Muscle layer of duodenum (tissue), 2 donors: ENCODE results near the gene HIPK3.

Source experiments
- H3K27ac ChIP-seq: one replicate; pipeline ENCODE4 v1.7.0; 2013; ENCODE audit warnings: mild to moderate bottlenecking, low read length
- H3K27me3 ChIP-seq: one replicate; pipeline ENCODE4 v1.7.0; 2013; ENCODE audit warnings: low read depth, mild to moderate bottlenecking, control low read depth, low read length
- H3K36me3 ChIP-seq, 2 donors: one replicate each; pipeline ENCODE4 v1.7.0; 2013; ENCODE audit warnings: low read length in 2 of 2, control low read depth in 1 of 2, mild to moderate bottlenecking in 1 of 2; ENCODE audit not compliant: insufficient read depth in 2 of 2, control insufficient read depth in 1 of 2
- H3K4me1 ChIP-seq, 2 donors: one replicate each; pipeline ENCODE4 v1.7.0; 2013; ENCODE audit warnings: low read length in 2 of 2, mild to moderate bottlenecking in 2 of 2, control low read depth in 1 of 2, moderate library complexity in 1 of 2; ENCODE audit not compliant: insufficient read depth in 2 of 2, control insufficient read depth in 1 of 2
- H3K4me3 ChIP-seq, 2 donors: one replicate each; pipeline ENCODE4 v1.7.0; 2013; ENCODE audit warnings: low read length in 2 of 2, low read depth in 1 of 2, mild to moderate bottlenecking in 1 of 2
- H3K9me3 ChIP-seq, 2 donors: one replicate each; pipeline ENCODE4 v1.7.0; 2013; ENCODE audit warnings: low read length in 2 of 2, control low read depth in 1 of 2, mild to moderate bottlenecking in 1 of 2; ENCODE audit not compliant: control insufficient read depth in 1 of 2
- donor health status: healthy.

Gene HIPK3

GRCh38 chr11:33384220-33384619, 127.0 kb downstream of the HIPK3 start:
- no peak overlapping the region for H3K4me3 ChIP-seq
- peaks cover 3 to 9% of the 10 kb centered on the region in 2 donors for H3K9me3 ChIP-seq
- no peaks in the 10 kb centered on the region for H3K27me3 ChIP-seq
- H3K27ac ChIP-seq, result no peak overlapping the region
- H3K4me1 ChIP-seq, result no peaks in the 10 kb centered on the region
- no peaks in the 10 kb centered on the region for H3K36me3 ChIP-seq

DNA sequence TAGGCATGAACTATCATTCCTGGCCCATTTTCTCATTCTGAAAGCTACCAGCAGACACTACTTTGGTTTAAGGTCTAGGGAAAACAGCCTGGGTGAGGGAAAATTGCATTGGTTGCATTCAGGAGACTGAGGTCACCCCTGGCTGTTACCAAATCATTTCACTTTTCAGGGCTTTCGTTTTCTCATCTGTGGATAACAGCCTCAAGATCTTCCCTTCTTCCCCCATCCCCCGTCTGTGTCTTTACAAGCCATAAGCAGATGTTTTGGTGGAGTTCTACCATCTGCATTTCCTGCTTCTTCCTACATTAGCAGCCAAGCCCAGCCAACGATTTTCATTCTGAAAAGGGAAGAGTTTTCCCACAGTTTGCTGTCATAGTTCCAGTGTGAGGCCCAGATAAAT, 130.4 kb downstream of the HIPK3 start:
- Histone ChIP-seq H3K27ac (no peak overlapping the region), H3K4me1 (no peaks in the 10 kb centered on the region), H3K9me3 (peaks cover 3 to 9% of the 10 kb centered on the region in 2 donors), H3K27me3 (no peaks in the 10 kb centered on the region), H3K36me3 (no peaks in the 10 kb centered on the region), H3K4me3 (no peak overlapping the region)

DNA sequence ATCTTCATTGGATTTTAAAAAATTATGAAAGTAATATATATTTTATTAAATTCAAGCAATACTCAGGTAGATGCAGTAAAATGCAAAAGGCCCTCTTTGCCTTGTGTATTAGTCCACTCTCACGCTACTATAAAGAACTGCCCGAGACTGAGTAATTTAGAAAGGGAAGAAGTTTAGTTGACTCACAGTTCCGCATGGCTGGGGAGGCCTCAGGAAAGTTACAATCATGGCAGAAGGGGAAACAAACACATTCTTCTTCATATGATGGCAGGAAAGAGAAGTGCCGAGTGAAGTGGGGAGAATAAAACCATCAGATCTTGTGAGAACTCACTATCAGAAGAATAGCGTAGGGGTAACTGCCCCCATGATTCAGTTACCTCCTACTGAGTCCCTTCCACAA, 130.8 kb downstream of the HIPK3 start:
- Histone ChIP-seq H3K27me3 (no peaks in the 10 kb centered on the region), H3K4me3 (no peak overlapping the region), H3K36me3 (no peaks in the 10 kb centered on the region), H3K27ac (no peak overlapping the region), H3K9me3 (peaks cover 3 to 9% of the 10 kb centered on the region in 2 donors), H3K4me1 (no peaks in the 10 kb centered on the region)

DNA sequence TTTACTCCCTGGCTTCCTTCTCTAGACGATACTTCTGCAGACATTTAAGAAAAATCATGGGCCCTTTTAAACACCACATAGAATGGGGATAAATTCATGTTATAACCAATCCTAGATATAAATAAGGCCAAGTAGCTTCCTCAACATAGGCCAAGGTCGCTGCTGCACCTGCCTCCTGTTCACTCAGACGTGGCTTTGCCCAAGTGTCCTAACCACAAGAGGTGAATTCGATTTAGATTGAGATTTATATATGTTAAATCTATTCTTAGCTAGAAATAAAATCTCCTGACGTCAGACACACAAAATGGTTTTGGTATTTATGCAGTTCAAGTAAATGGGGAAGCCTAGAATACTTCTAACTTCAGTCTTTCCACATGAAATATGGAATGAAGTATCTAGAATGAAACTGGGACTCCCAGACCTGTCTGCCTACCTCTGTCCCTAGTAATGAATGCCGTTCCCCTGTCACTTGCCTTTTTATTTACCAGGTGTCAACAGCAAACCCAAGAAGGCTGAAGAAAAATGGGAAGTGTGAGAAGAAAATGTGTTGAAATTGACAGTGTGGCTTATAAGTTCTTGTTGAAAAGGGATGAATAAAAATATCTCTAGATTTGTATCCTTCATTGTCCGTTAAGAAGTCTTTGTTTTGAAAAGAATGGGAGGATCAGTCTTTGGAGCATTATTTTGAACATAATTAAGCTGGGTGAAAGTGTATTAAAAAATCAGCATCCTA, 131.8 kb downstream of the HIPK3 start:
- Histone ChIP-seq H3K36me3 (no peaks in the 10 kb centered on the region), H3K27me3 (no peaks in the 10 kb centered on the region), H3K4me1 (no peaks in the 10 kb centered on the region), H3K9me3 (peaks cover 3 to 9% of the 10 kb centered on the region in 2 donors), H3K4me3 (no peak overlapping the region), H3K27ac (no peak overlapping the region)

DNA sequence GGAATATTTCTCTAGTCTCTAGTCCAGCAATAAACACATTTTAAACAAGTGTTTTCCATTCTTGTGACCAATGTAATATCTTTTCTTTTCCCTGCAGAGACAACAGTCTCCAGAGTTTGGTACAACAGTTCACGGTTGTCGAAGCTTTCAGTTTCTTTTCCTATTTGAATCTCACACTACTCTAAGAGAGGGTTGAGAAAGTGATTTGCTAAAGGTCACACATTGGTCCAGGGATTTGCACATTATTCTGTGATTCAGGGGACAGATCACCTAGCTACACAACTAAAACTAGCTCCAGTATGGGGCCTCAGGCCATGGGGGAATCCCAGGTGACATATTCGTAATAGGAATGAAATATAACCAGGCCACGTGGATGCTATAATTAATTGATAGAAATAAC, 132.5 kb downstream of the HIPK3 start:
- no peaks in the 10 kb centered on the region for H3K4me1 ChIP-seq
- no peaks in the 10 kb centered on the region for H3K36me3 ChIP-seq
- no peak overlapping the region for H3K27ac ChIP-seq
- no peak overlapping the region for H3K4me3 ChIP-seq
- no peaks in the 10 kb centered on the region for H3K27me3 ChIP-seq
- peaks cover 3 to 9% of the 10 kb centered on the region in 2 donors for H3K9me3 ChIP-seq

GRCh38 chr11:33390944-33391892, 134.0 kb downstream of the HIPK3 start:
- no peak overlapping the region for H3K4me3 ChIP-seq
- no peak overlapping the region for H3K27ac ChIP-seq
- no peaks in the 10 kb centered on the region for H3K4me1 ChIP-seq
- H3K27me3 ChIP-seq, result no peaks in the 10 kb centered on the region
- no peaks in the 10 kb centered on the region for H3K36me3 ChIP-seq
- peaks cover 0 to 1% of the 10 kb centered on the region in 2 donors for H3K9me3 ChIP-seq

- Histone ChIP-seq H3K9me3 (no peaks in the 10 kb centered on the region), H3K4me1 (no peaks in the 10 kb centered on the region), H3K36me3 (no peaks in the 10 kb centered on the region), H3K27me3 (no peaks in the 10 kb centered on the region), H3K4me3 (no peak overlapping the region), H3K27ac (no peak overlapping the region)
These were observed 134.7 kb downstream of the HIPK3 start for GRCh38 chr11:33391893-33392251.

GRCh38 chr11:33394431-33395109, 137.4 kb downstream of the HIPK3 start:
- Histone ChIP-seq H3K27ac (no peak overlapping the region), H3K36me3 (no peaks in the 10 kb centered on the region), H3K4me1 (no peaks in the 10 kb centered on the region), H3K4me3 (no peak overlapping the region), H3K27me3 (no peaks in the 10 kb centered on the region), H3K9me3 (no peaks in the 10 kb centered on the region)

DNA sequence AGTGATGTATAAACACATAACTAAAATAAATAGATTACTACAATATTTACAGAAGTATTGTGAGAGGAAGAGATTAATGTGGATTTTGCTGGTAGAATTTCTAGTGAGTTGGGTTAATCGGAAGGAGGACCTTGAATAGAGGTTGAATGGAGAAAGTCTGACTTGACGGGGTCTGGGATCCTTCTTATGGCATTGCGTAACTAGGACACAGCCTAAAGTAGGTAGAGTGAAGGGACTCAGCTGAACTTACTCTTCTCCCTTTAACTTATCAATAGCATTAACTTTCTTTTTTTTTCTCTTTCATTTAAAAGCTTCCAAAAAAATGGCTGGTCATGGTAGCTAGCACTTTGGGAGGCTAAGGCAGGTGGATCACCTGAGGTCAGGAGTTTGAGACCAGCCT, 139.2 kb downstream of the HIPK3 start:
- H3K27me3 ChIP-seq, result no peaks in the 10 kb centered on the region
- H3K9me3 ChIP-seq, result no peaks in the 10 kb centered on the region
- H3K27ac ChIP-seq, result no peak overlapping the region
- no peaks in the 10 kb centered on the region for H3K36me3 ChIP-seq
- no peaks in the 10 kb centered on the region for H3K4me1 ChIP-seq
- no peak overlapping the region for H3K4me3 ChIP-seq

DNA sequence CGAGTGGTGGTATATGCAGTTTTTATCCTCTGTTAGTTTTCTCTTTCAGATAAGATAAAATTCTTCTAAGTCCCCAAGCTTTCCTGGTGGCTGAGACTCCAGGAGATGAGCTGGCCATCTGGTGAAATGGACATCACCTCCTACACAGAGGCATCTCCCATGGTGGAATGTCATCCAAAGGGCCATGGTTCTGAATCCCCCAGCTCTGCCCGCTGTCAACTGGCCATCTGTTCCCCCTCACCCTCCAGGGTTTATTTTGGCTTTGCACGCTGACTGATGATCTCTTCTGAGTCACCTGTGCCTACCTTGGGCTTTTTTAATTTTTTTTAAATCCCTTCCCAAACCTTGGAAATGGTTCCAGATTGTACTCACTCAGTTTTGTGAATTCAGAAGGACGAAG, 142.2 kb downstream of the HIPK3 start:
- H3K27me3 ChIP-seq, result no peaks in the 10 kb centered on the region
- no peak overlapping the region for H3K4me3 ChIP-seq
- H3K4me1 ChIP-seq, result no peaks in the 10 kb centered on the region
- H3K9me3 ChIP-seq, result no peaks in the 10 kb centered on the region
- no peaks in the 10 kb centered on the region for H3K36me3 ChIP-seq
- no peak overlapping the region for H3K27ac ChIP-seq

DNA sequence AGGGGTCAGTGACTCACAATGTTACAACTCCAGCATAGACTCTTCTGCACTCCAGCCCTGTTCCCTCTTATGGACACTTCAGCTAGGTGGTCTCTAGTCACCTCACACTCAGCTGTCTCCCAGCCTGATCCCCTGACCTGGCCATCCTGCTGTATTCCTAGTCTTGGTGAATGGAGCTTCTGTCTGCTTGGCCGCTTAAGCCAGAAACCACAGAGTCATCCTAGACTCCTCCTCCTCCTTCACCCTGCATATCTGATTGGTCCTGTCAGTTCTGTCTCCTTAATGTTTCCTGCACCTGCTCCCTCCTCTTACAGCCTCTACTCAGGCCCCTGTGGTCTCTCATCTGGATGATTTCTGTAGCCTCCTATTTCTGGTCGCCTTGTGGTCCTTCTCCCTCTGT, 144.9 kb downstream of the HIPK3 start:
- Histone ChIP-seq H3K27me3 (no peaks in the 10 kb centered on the region), H3K4me1 (no peaks in the 10 kb centered on the region), H3K4me3 (no peak overlapping the region), H3K36me3 (no peaks in the 10 kb centered on the region), H3K27ac (no peak overlapping the region), H3K9me3 (no peaks in the 10 kb centered on the region)
